ENCODE data around the gene DIPK2B.

DIPK2B gene, protein sequence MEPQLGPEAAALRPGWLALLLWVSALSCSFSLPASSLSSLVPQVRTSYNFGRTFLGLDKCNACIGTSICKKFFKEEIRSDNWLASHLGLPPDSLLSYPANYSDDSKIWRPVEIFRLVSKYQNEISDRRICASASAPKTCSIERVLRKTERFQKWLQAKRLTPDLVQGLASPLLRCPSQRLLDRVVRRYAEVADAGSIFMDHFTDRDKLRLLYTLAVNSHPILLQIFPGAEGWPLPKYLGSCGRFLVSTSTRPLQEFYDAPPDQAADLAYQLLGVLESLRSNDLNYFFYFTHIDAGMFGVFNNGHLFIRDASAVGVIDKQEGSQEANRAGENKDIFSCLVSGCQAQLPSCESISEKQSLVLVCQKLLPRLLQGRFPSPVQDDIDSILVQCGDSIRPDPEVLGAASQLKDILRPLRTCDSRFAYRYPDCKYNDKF

GRCh38 chrX:45200741-45201234 is at the start of gene DIPK2B:
Gene DIPK2B (minus strand): TSS chrX:45200876. CDS start chrX:45200826, 50 bp downstream.
- no peak for TF ChIP-seq CTCF (conservative IDR thresholded peaks at IDR 0.05; ENCODE audit: low read length)
- H3K4me3 ChIP-seq (ENCODE audit: low read length) = no peak within 1 kb of the TSS
- DNase-seq (ENCODE audit: low read depth) = no peak

DNA sequence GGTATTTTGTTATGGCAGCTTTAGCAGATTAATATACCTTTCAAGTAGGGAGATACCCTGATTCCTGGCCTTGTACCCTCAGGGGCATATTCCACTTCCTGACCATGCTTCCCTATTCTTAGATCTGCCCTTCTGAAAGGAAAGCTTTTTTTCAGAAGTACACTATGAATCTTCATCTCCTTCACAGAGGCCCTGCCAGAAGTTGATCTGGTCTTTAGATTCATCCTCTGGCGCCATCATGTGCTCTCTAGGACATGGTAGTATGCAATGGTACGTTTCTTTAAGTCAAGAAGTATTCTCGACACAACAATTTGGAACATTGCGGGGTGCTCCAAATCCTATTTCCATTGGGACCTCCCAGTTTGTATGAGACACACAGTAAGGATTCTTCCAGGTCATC is 39.6 kb upstream of the DIPK2B start:
- TF ChIP-seq CTCF (conservative IDR thresholded peaks at IDR 0.05; ENCODE audit: low read length) = no peak
- no peak overlapping the region for H3K4me3 ChIP-seq (ENCODE audit: low read length)
- DNase-seq (ENCODE audit: low read depth) = no peak

- TF ChIP-seq CTCF (conservative IDR thresholded peaks at IDR 0.05; ENCODE audit: low read length) = no peak
- no peak for DNase-seq (ENCODE audit: low read depth)
- no peak overlapping the region for H3K4me3 ChIP-seq (ENCODE audit: low read length)
These were observed 37.8 kb upstream of the DIPK2B start for GRCh38 chrX:45238489-45238888.

DNA sequence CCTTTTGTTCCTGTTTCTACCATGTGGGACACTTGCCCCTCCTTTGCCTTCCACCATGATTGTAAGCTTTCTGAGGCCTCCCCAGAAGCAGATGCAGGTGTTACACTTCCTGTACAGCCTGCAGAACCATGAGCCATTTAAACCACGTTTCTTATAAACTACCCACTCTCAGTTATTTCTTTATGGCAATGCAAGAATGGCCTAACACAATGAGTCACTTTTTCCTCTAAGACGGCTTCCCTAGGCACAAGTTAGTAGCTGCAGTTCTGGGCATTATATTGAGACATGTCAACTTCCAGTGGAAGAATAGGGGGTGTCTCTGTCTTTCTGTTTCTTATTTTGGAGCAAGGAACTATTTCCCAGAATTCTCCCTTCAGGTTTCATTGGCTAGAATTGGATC is 32.9 kb upstream of the DIPK2B start:
- no peak for TF ChIP-seq CTCF (conservative IDR thresholded peaks at IDR 0.05; ENCODE audit: low read length)
- DNase-seq (ENCODE audit: low read depth) = peak; percentile 0
- no peak overlapping the region for H3K4me3 ChIP-seq (ENCODE audit: low read length)

GRCh38 chrX:45232139-45232538 is 31.5 kb upstream of the DIPK2B start:
- TF ChIP-seq CTCF (conservative IDR thresholded peaks at IDR 0.05; ENCODE audit: low read length) = no peak
- DNase-seq (ENCODE audit: low read depth) = no peak
- H3K4me3 ChIP-seq (ENCODE audit: low read length) = no peak overlapping the region

GRCh38 chrX:45230410-45230809 is 29.7 kb upstream of the DIPK2B start:
- no peak for DNase-seq (ENCODE audit: low read depth)
- H3K4me3 ChIP-seq (ENCODE audit: low read length) = no peak overlapping the region
- TF ChIP-seq CTCF (conservative IDR thresholded peaks at IDR 0.05; ENCODE audit: low read length) = no peak

GRCh38 chrX:45229348-45229747 is 28.7 kb upstream of the DIPK2B start:
- no peak for TF ChIP-seq CTCF (conservative IDR thresholded peaks at IDR 0.05; ENCODE audit: low read length)
- DNase-seq (ENCODE audit: low read depth) = no peak
- H3K4me3 ChIP-seq (ENCODE audit: low read length) = no peak overlapping the region

Data from AG10803 (cell line).